GM13977 (cell line): ENCODE data around the gene DNPEP.
"Not testable (repeated sequence)": the region's sequence is repeated elsewhere in the genome, so short reads cannot be mapped to it uniquely, and the experiment has no call there.

Experiments
- DNase-seq: peaks from one replicate; pipeline ENCODE4 v3.0.0; 2012; ENCODE audit warnings: low spot score
- in situ Hi-C: fragments of 300-500 bp; cut with MboI; formaldehyde crosslinking; loops from one replicate; pipeline ENCODE4 v1.12.0; 2022; ENCODE audit warnings: low sequenced_read_pairs, low pct_unique_long_range_greater_than_20kb, mixed read lengths, inconsistent platforms; ENCODE audit not compliant: unreplicated experiment
- TF ChIP-seq, protein P1 (sequence below): IDR thresholded peaks from 2 replicates; pipeline ENCODE4 v1.5.1; 2012; ENCODE audit warnings: mild to moderate bottlenecking, control low read depth; ENCODE audit not compliant: insufficient read depth; ENCODE audit errors: extremely low read depth, missing control alignments

DNPEP gene

DNA sequence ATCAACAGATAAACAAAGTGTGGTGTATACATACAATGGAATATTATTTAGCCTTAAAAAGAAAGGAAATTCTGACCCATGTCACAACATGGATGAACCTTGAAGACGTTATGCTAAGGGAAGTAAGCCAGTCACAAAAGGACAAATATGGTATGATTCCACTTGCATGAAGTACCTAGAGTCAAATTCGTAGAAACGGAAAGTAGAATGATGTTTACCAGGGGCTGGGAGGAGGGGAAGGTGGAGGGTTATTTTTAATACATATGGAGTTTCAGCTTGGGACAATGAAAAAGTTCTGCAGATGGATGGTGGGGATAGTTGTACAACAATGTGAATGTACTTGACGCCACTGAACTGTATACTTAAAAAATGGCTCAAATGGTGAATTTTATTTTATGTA is 27.1 kb upstream of the DNPEP start:
- TF ChIP-seq, protein P1, sequence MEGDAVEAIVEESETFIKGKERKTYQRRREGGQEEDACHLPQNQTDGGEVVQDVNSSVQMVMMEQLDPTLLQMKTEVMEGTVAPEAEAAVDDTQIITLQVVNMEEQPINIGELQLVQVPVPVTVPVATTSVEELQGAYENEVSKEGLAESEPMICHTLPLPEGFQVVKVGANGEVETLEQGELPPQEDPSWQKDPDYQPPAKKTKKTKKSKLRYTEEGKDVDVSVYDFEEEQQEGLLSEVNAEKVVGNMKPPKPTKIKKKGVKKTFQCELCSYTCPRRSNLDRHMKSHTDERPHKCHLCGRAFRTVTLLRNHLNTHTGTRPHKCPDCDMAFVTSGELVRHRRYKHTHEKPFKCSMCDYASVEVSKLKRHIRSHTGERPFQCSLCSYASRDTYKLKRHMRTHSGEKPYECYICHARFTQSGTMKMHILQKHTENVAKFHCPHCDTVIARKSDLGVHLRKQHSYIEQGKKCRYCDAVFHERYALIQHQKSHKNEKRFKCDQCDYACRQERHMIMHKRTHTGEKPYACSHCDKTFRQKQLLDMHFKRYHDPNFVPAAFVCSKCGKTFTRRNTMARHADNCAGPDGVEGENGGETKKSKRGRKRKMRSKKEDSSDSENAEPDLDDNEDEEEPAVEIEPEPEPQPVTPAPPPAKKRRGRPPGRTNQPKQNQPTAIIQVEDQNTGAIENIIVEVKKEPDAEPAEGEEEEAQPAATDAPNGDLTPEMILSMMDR, result no peak
- no peak for DNase-seq
- in situ Hi-C loops, result no loop called here

DNA sequence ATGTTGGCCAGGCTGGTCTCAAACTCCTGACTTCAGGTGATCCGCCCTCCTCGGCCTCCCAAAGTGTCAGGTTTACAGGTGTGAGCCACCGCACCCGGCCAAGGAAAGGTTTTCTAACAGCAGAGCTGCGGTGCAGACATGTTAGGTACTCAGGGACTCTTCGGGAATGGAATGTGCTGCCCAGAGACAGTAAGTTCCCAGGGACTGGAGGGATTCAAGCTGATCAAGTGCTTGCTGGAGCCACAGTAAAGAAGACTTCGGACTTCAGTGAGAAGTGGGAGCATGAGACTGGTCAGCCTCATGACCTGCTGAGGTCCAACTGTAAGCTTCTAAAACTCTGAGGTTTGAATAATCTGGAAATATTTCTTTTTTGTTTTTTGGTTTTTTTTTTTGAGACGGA is 22.7 kb upstream of the DNPEP start:
- in situ Hi-C loops, result no loop called here
- DNase-seq, result no peak
- TF ChIP-seq, protein P1, result no peak

DNA sequence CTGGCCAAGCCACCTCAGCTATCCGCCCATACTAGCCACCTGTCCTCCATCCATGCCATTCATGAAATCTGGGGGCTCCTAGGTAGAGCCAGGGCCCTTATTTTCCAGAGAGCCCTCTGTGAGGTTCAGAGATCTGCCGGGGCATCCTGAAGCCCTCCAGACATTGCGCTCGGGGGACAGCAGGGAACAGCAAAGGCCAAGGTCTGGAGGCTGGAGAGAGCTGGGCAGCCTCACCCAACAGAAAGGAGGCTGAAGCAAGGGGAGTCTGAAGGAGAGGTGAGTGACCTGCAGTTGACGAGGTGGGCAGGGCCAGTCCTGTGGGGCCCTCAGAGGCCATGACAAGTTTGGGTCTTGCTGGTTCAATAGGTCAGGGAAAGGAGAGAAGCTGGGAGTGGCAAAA is 21.9 kb upstream of the DNPEP start:
- TF ChIP-seq, protein P1, result no peak
- in situ Hi-C loops, result loop anchor here (10.0 kb wide), 1 partner anchor 125 kb away; no protein-coding TSS in a partner anchor
- no peak for DNase-seq

DNA sequence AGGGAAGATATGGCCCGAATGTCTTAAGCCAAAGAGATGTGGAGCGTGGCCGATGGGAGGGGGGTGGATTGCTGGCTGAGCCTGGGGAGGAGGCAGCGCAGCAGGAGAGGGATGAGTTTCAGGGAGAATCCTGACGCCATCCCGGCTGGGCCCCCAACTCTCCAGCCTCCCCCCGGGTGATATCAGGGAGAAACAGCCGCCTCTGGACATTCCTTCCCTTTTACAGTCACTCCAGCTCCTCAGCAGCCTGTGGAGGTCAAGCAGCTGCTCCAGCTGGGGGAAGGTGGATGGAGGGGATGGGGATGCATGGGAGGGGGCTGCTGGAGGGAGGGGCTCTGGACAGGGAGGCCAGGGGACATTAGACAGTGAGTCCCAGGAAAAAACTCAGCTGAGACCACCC is 20.9 kb upstream of the DNPEP start:
- no peak for DNase-seq
- in situ Hi-C loops, result loop anchor here (10.0 kb wide), 1 partner anchor 126 kb away; no protein-coding TSS in a partner anchor
- TF ChIP-seq, protein P1, result no peak

DNA sequence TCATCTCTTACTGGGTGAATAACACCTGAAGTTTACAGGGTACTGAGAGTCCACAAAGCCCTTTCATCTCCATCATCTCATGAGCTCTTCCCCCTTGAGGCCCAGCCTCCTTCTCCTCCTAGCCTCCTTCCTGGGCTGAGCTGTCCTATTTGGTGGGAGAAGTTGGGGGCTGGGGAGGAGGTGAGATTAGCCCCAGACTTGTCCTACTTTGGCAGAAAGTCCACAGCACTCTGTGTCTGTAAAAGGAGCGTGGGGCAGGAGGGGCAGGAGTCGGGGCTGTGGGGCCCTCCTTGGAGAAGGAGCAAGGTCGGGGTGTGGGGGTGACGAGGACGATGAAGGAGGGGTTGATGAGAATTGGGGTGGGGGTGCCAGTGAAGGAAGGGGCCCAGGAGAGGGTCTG is 20.5 kb upstream of the DNPEP start:
- DNase-seq, result no peak
- in situ Hi-C loops, result loop anchor here (10.0 kb wide), 1 partner anchor 127 kb away; no protein-coding TSS in a partner anchor
- TF ChIP-seq, protein P1, result no peak

DNA sequence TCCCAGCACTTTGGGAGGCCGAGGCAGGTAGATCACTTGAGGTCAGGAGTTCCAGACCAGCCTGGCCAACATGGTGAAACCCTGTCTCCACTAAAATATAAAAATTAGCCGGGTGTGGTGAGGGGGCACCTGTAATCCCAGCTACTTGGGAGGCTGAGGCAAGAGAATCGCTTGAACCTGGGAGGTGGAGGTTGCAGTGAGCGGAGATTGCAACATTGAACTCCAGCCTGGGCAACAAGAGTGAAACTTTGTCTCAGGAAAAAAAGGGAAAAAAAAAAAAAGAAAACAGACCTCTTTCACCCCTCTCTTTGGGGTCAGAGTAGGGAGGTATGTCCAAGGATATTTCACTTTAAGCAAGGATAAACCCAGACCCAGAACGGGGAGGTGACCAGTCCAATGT is 19.6 kb upstream of the DNPEP start:
- in situ Hi-C loops, result loop anchor here (10.0 kb wide), 1 partner anchor 127 kb away; no protein-coding TSS in a partner anchor
- not testable (repeated sequence) for DNase-seq

DNA sequence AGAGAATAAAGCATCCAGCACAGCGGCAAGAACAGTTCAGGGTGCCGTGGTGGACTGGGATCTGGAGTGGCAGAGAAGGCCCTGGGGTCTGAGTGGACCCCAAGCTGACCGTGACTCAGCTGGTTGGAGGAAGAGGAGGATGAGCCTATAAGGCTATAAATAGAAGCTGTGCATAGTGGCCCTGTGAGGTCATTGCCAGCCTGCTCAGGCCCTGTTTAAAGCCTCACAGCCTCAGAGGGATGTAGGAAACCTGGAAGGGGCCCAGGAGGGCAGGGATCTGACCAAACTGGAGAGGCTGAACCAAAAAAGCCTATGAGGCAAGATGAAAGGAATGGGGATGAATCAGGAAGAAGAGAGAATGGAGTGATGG is 19.1 kb upstream of the DNPEP start:
- DNase-seq, result no peak
- TF ChIP-seq, protein P1, result no peak
- in situ Hi-C loops, result loop anchor here (10.0 kb wide), 1 partner anchor 128 kb away; no protein-coding TSS in a partner anchor
